HG03565 (cell line): ENCODE measurements around the gene DGKB.

ENCODE experiments used
- ATAC-seq: cut with Tn5 transposase; IDR thresholded peaks from one replicate; pipeline ENCODE4 v1.9.1; 2021; ENCODE audit warnings: mild to moderate bottlenecking, moderate library complexity; ENCODE audit not compliant: unreplicated experiment

Gene DGKB

DNA sequence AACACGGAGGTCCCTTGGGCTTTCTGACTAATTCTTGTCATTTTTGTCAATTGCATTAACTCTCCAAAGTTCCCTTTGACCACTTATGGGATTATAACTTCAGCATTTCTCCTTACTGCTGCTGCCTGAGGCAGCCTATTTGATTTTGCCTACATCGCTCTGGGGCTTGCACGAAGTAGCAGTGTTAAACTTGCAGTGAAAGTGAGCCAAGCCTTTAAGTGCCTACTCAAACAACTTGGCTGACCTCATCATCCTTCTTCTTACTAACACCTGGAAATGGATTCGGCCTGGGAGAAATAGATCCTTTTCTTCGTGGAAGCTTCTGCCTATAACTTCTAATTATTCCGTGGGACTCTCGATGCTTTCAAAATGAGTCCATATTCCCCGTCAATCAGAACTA, 76.6 kb downstream of the DGKB start:
- no peak for ATAC-seq

DNA sequence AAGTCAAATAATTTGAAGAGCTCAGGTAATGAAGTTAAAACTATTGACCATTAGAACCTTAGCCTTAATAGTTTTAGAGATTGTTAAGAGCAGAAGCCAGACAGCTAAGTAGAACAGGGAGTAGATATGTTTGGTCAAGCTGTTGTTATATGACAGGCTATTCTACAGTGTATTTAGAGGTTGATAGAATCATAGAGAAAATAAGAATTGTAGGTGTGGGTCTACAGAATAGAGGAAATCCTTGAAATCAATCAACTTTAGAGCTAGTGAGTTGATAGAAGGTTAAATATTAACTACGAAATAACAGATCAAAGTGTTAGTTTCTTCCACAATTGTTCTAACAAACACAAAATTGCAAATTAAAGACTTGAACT, 80.1 kb downstream of the DGKB start:
- no peak for ATAC-seq

DNA sequence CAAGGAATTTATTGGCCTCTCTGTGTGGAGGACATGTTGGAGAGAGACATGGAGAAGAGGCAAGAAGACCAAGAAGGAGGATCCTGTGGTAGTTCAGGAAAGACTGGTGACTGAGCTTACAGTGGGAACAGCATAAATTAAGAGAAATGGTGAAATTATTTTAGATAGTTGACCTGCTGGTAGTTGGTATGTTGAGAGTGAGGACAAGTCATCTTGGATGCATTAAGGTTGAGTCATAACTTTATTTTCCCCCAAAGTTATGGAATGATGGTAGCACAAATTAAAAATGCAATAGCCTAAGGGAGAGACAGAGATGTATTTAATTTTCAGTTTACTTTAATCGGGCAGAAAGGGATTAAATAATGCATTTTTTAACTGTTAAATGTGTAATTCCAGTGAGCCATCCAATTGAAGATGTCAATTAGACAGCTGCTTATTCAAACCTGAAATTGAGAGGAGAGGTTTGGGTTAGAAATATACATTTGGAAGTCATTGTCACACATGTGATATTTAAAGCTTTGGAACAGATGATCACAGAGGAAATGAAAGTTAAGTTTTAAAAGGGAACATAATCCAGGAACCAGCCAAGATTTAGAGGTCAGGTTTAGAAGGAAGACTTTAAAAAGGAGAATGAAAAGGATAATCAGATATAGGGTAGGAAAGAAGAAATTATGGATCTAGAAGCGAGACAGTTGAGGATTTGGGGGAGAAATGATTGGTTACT, 80.6 kb downstream of the DGKB start:
- ATAC-seq, result no peak

DNA sequence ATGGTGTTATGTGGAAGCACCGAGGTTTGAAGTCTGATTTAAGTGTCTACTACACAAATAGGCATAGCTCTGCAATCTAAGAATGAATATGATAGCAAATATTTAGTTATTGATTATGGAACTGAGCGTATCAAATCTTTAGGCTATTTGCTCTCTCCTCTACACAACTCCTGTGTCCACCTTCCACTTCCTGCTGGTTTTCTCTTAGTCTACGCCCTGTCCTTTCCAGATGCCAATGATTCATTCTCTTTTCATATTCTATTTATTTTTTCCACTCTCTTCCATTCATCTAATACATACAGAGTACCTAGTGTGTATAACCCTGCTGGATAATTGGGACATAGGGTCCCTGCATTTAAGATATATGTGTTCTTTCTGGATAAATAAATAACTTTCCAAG, 83.7 kb downstream of the DGKB start:
- ATAC-seq, result no peak

DNA sequence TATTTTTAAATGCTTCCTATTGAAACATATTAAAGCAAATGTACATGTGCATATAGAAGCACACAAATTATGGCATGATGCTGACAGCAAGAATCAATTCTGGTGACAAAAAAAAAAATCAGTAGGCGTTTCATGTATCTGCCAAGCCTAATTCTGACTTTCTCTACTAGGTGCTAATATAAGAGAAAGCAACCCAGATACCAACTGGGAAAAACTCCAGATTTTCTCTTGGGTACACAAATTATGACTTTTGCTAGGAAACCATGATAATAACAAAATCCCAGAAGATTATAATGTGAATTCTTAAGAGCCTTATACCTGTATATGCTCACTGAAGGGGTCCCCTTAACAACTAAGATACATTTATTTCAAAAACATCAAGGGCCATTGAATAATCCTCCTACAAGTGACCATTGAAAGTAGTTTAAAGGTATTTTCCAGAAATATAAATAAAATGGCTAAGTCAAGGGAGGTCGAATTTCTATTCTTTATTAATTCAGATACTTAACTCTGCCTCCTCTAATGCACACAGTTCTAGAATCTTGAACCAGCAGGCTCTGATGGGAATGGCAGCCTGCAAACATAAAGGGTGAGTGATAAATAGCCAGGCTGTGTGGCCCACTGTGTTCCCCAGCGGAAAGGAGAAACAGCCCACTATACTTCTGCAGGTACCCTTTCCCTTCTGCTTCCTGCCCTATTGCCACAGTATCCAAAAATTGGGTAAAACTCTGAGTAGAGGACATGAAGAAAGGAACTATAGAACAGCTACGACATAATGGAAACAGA, 84.5 kb downstream of the DGKB start:
- no peak for ATAC-seq

DNA sequence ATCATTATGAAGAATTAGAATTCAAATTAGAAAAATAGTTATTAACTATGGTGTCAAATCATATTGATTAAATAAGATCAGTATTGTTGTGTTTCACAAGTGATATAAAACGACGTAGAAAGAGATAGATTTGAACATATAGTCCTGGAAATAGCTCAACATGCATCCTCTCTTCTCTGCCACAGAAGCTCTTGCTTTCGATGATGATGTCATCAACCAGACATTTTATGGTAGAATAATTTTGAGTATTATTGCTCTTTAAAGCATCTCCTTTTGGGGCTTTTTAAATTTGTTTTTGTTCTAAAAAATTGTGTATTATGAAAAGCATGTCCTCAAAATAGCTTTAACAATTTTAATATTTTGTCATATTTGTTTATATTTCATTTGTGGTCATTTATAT, 95.0 kb downstream of the DGKB start:
- no peak for ATAC-seq

DNA sequence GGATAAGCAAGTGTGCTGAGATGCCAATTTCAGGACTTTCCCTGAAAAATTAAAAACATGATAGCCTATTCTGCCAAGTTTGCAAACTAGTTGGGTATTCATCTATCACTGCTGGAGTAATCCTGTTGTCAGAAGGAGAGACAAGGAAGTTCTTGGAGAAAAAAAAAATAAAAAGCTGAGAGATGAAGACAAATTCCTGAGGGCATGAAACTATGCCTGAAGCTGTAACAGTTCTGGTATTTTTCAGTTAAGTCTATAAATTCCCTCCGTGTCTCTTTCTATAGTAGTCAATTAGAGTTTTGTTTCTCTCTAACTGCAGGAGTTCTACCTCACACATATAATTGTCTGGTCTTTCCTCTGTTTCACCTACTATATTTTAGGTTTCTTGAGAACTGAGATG, 95.7 kb downstream of the DGKB start:
- no peak for ATAC-seq

DNA sequence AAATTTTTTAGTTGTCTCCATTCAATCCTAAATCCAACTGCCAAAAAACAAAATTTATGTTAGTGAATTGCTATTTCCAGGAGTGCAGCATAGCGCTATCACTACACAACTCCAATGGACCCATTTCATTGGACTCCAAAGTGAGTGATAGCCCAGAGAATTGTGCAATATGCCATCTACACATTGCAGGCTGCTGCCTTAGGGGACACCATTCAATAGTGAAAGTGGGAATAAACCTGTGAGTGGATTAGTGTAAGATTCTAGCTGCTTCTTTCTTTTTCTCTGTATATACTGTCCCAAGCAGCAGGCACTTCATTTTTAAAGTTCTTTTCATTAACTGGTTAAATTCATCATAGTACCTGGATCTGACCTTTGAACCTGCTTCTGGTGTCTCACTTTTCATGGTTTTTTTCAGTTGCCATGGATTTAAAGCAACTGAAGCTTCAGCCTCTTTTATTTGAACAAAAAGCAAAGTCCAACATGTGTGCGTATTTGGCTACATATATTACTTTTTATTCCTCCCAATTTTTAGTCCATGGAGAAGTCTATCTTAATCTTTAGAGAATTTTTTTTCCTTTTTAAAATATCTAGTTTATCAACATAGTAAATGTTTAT, 97.3 kb downstream of the DGKB start:
- ATAC-seq, result no peak

DNA sequence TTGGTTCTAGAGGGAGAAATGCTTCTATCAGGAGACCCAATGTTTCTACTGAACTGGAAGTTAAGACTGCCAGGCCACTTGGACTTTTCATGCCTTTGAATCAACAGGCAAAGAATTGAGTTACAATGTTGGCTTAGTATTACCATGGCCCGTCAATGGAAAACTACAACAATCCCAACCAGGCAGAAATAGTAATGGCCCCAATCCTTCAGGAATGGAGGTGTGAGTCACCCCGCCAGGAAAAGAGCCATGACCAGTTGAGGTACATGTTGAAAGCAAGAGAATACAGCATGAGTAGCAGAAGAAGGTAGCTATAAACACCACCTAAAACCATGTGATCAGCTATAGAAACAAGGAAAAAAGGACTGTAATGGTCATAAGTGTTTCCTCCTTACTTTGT, 101.9 kb downstream of the DGKB start:
- ATAC-seq, result no peak

DNA sequence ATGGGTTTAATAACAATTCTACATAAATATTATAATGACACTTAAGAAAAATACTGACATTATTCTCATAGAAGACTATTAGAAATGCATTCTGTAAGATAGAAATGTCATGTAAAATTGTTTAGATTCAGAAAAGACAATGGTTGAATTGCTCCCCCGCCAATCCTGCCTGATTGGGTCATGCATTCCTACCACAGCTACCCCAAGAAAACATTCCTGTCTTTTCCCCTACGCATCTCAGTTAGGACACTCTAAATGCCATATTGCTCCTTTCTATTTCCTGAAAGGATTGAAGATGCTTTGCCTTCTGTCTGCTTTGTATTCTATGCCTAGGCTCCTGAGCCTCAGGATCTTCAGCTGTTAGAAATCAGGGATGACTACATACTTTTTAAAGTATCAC, 109.4 kb downstream of the DGKB start:
- no peak for ATAC-seq

DNA sequence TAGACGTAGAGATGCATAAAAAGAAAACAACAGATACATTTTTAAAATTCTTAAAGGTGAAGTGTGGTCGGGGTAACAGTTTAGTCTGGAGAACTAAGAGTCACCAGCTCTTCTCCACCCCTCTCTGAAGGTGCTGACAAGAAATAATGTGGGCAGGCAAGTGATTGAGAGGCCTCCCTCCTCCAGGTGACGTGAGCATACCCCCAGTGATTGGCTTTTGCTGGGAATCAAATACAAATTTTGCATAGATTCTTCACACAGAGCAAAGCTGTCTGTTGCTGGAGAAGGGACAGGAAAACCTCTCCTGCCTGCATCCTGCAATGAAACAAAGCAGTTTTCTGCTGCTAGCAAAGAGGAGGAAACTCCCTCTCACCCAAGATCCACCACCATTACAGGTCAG, 115.0 kb downstream of the DGKB start:
- no peak for ATAC-seq

DNA sequence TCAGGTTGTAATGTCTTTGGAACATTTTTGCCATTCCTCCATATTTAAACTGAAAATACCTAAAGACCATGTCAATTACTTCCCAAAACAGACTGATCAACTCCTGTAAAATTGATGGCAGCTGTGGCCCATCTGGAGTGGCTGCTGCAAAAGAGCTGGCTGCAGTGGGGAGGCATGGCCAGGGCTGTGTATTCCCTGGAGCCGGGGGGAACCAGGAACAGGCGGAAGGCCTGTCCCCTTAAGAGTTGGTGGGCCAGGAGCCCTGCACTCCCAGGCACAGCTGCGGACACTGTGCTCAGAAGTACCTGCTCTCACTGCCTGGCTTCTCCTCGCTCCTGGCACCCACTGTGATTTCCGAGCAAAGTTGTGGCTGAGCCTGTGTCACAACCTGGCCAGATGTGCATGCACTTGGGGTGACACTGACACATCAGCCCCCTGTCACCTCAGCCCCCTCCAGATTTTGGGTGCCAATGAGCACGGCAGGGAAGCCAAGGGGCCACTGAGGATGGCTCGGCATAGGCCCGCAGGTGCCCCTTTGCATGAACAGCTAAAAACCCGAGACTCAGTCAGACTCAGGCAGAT, 116.1 kb downstream of the DGKB start:
- no peak for ATAC-seq

DNA sequence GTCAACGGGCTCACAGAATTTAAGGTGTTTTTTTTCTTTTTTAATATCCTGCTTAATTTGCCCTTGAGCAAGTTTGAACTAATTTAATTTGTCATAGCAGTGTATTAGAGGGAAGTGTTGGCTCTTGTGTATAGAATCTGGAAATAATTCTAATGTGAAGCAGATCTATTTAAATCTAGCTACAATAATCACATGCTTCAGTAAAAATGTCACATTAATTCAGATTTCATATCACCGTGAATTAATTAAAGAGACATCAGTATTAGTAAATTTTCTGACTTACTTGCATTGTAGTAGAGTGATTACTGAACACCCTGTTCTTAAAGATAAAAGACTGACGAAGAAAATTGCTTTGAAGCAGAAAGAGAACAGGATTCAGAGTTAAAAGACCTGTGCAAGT, 124.7 kb downstream of the DGKB start:
- ATAC-seq, result no peak

DNA sequence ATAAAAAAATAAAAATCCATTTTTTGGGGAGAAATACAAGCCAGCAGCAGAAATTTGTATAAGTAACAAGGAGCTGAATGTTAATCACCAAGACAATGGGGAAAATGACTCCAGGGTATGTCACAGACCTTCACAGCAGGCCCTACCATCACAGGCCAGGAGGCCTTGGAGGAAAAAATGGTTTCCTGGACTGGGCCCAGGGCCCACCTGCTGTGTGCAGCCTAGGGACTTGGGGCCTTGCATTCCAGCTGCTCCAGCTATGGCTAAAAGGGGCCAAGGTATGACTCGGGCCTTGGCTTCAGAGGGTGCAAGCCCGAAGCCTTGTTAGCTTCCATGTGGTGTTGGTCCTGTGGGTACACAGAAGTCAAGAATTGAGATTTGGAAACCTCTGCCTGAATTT, 126.3 kb downstream of the DGKB start:
- ATAC-seq, result no peak

DNA sequence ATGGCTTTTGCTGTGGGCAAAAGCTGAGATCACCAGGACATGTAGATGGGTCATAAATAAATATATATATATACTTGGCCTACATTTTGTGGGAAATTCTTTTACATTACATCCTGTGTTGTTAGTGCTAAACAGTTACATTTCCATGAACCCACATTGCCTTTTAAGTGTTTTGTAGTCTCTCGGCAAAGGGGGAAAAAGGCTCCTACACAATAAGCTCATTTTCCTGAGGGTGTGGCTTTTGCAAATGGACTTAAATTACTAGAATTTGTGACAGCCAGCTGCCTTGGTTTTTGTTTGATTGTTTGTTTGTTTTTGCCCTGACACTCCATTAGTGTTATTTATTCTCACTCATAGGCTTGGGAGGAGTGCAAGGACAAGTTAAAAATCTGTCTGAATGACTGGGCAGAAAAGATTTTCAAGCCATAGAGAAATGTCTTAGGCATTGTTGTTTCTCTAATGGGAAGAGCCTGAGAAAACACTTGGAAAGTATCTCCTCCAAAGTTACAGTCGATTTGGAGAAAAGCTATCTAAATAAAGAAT, 128.8 kb downstream of the DGKB start:
- no peak for ATAC-seq

DNA sequence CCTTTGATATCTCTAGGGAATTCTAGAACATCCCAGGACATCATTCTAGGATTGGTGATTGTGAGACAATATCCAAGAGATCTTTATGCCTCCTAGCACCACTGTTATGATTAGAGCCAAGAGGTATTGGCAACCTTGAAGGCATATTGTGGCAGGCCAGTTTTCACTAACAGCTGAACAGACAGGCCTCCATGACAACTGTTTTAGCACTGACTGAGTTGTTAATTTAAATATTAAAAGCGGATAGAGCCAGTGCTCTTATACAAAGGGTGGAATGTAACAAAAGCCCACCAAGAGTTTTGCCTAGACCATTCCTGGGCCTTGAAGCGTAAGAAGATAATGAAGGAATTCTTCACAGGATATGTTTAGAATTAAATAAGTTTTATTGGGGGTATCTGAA, 131.9 kb downstream of the DGKB start:
- ATAC-seq, result no peak

DNA sequence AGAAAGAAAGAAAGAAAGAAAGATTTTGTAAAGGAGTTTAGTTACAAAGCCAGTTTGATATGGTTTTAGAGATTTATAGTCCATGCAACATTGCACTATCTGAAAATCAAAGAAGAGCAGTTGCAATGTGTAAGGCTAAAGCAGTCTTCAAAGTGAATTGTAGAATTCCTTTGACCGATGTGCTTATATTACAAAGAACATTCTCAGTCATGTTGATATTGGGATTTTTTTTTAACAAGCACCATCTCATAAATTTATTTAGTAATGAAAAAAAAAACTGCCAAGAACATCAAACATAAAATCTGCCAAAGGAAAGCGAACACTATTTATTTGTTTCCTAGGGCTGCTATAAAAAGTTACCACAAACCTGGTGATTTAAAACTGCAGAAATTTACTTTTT, 133.3 kb downstream of the DGKB start:
- no peak for ATAC-seq

DNA sequence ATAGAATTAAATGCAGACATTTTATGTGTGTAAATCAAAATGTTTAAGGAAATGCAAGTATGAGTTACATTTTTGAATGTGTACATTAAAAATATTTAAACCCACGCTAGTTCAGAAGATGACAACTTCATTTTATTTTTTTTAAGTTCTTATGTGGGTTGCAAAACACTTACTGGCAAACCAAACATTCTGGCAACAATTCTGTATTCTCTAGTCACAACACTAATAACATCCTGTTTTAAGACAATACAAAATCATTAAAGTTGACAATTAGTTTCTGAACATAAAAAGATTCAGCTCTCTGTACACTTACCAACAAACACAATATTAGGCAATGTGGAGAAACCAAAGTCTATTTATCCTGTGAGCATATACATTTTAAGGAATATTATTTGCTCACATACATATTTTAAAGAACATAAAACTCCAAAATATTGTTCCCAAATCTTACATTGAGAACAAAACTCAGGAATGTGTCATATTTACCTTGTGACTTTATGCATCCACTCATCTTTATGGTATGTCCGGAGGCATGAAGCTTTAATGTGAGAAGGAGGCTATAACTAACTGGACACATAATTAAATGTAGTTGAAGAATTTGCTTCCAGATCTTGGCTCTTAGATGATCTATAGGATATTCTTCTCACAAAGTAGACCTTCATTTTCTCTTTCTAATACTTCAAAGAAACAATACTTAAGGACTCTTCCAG, 134.7 kb downstream of the DGKB start:
- ATAC-seq, result no peak

DNA sequence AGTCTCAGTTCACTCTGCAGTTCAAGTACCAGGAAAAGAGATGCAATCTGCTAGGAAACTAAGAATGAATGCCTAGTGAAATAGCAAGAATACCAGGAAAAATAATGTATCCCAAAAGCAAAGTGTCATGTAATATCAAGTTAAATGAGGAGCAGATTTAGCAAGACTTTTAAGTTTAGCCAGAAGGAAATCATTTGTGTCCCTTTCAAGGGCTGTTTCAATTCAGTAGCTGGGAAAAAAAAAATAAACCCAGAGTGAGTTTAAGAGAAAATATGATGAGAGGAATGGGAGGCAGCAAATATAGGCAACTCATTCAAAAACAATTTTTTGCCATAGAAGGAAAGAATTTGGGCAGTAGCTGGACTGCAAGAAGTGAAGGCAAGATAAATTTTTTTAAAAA, 135.8 kb downstream of the DGKB start:
- ATAC-seq, result no peak

DNA sequence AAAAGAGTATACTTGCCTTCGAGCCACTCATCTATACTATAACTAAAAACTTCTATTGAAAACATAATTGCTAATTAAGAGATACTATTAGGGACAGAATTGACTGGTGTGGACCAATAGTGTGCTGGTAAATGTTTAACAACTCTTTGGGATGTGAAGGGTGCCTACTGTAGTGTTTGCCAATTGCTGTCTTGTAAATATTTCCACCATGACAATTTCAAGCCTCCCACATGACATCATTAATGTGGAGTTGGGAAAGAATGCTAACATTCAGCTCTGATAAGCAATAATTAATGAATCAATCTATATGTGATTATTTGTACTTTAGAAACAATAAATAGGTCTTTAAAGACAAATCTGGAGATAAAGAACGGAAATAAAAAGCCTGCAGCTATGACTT, 136.8 kb downstream of the DGKB start:
- no peak for ATAC-seq

DNA sequence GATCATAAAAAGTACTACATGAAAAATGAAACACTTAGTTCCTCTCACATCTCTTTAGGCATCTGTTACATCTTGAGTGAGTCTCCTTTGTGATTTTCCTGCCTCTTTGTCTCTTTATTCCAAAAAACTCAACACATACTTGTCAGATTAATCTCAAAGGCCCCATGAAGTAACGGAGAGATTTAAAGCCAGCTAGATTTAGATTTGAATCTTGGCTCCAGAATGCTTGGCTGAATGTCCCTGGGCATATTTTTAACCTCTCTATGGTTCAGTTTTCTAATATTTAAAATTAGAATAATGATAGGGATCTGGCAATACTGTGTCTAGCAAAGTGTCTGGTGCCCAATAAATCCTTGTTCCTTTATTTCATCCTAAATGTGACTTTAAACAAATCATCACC, 140.0 kb downstream of the DGKB start:
- ATAC-seq, result no peak
